ENCODE measurements around the gene UCN2. TPM values are rescaled to one million over a fixed set of nuclear protein-coding genes. Genes with fewer than 3 reads are reported as not detected.

The UCN2 gene
- total RNA-seq, 4 donors from 2014 or later, result 0.49 TPM; not detected in 3

GRCh38 chr3:48594417-48595049, 31.0 kb upstream of the UCN2 start:
- intact Hi-C loops (cut with DNase I; ENCODE audit: low total_unique reads), result no loop called here
- H3K36me3 ChIP-seq, result no peaks in the 10 kb centered on the region
- peak overlapping the region; percentile 29 to 49 for H3K4me3 ChIP-seq
- no peaks in the 10 kb centered on the region for H3K9me3 ChIP-seq
- DNase-seq, result no peak
- peaks cover 6 to 32% of the 10 kb centered on the region in 2 donors for H3K4me1 ChIP-seq
- no peak for TF ChIP-seq POLR2A (IDR thresholded peaks at IDR 0.05)
- TF ChIP-seq, protein P1, sequence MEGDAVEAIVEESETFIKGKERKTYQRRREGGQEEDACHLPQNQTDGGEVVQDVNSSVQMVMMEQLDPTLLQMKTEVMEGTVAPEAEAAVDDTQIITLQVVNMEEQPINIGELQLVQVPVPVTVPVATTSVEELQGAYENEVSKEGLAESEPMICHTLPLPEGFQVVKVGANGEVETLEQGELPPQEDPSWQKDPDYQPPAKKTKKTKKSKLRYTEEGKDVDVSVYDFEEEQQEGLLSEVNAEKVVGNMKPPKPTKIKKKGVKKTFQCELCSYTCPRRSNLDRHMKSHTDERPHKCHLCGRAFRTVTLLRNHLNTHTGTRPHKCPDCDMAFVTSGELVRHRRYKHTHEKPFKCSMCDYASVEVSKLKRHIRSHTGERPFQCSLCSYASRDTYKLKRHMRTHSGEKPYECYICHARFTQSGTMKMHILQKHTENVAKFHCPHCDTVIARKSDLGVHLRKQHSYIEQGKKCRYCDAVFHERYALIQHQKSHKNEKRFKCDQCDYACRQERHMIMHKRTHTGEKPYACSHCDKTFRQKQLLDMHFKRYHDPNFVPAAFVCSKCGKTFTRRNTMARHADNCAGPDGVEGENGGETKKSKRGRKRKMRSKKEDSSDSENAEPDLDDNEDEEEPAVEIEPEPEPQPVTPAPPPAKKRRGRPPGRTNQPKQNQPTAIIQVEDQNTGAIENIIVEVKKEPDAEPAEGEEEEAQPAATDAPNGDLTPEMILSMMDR (IDR thresholded peaks at IDR 0.05), result no peak
- H3K27ac ChIP-seq, result peak overlapping the region; percentile 81 to 98
- H3K27me3 ChIP-seq, result no peaks in the 10 kb centered on the region

- no peak for DNase-seq
- TF ChIP-seq, protein P1 (IDR thresholded peaks at IDR 0.05), result no peak
- no peak for TF ChIP-seq POLR2A (IDR thresholded peaks at IDR 0.05)
- no peak overlapping the region for H3K27ac ChIP-seq
- intact Hi-C loops (cut with DNase I; ENCODE audit: low total_unique reads), result no loop called here
- no peaks in the 10 kb centered on the region for H3K9me3 ChIP-seq
- H3K36me3 ChIP-seq, result no peaks in the 10 kb centered on the region
- H3K4me1 ChIP-seq, result peaks cover 0 to 24% of the 10 kb centered on the region in 2 donors
- H3K4me3 ChIP-seq, result no peak overlapping the region
- no peaks in the 10 kb centered on the region for H3K27me3 ChIP-seq
Measured at GRCh38 chr3:48593337-48593736, 29.8 kb upstream of the UCN2 start.

DNA sequence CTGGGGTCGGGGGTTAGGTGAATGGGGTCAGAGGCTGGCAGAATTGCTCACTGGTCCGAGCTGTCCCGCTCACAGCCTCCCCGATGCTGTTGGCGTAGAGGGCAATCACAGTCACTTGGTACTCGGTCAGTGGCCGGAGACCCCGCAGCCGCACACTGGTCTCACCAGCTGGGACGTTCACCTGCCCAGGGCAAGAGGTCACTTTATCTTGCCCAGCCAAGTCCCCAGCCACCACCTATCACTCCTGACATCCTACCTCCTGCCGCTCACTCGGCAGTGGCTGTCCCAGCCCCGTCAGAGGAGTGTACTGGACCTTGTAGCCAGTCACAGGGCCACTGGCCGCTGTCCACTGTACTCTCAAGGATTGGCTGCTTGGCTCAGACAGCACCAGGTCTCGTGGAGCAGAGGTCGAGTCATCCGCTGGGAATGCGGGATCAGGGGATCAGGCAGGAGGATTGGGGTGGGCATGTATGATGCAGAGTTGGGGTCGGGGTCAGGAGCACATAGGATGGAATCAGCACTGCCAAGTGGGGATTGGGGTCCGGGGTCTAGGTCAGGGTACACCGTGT, 29.0 kb upstream of the UCN2 start:
- H3K4me1 ChIP-seq, result peaks cover 0 to 19% of the 10 kb centered on the region in 2 donors
- no peaks in the 10 kb centered on the region for H3K36me3 ChIP-seq
- DNase-seq, result no peak
- H3K27me3 ChIP-seq, result no peaks in the 10 kb centered on the region
- intact Hi-C loops (cut with DNase I; ENCODE audit: low total_unique reads), result no loop called here
- H3K4me3 ChIP-seq, result no peak overlapping the region
- no peak for TF ChIP-seq POLR2A (IDR thresholded peaks at IDR 0.05)
- TF ChIP-seq, protein P1 (IDR thresholded peaks at IDR 0.05), result no peak
- H3K9me3 ChIP-seq, result no peaks in the 10 kb centered on the region
- no peak overlapping the region for H3K27ac ChIP-seq

- Histone ChIP-seq H3K27ac (no peak overlapping the region), H3K27me3 (no peaks in the 10 kb centered on the region), H3K4me1 (peaks cover 0 to 15% of the 10 kb centered on the region in 2 donors), H3K36me3 (no peaks in the 10 kb centered on the region), H3K4me3 (no peak overlapping the region), H3K9me3 (no peaks in the 10 kb centered on the region)
- TF ChIP-seq, protein P1 (IDR thresholded peaks at IDR 0.05), result no peak
- TF ChIP-seq POLR2A (IDR thresholded peaks at IDR 0.05), result no peak
- intact Hi-C loops (cut with DNase I; ENCODE audit: low total_unique reads), result no loop called here
- no peak for DNase-seq
Measured at GRCh38 chr3:48591886-48592518, 28.4 kb upstream of the UCN2 start.

GRCh38 chr3:48591436-48591835, 27.9 kb upstream of the UCN2 start:
- Histone ChIP-seq H3K9me3 (no peaks in the 10 kb centered on the region), H3K4me3 (no peak overlapping the region), H3K4me1 (peaks cover 0 to 15% of the 10 kb centered on the region in 2 donors), H3K36me3 (no peaks in the 10 kb centered on the region), H3K27me3 (no peaks in the 10 kb centered on the region), H3K27ac (no peak overlapping the region)
- no peak for DNase-seq
- TF ChIP-seq POLR2A (IDR thresholded peaks at IDR 0.05), result no peak
- TF ChIP-seq, protein P1 (IDR thresholded peaks at IDR 0.05), result no peak
- intact Hi-C loops (cut with DNase I; ENCODE audit: low total_unique reads), result no loop called here

Data from uterus (tissue), 4 donors.